ENCODE measurements around the gene IL6ST. TPM values are rescaled to one million over a fixed set of nuclear protein-coding genes. Genes with fewer than 3 reads are reported as not detected.

IL6ST gene
- polyA plus RNA-seq, 1 donor (not counting 4 experiments of a cell fraction or from before 2014, with no cell fraction given): 41.3 TPM

DNA sequence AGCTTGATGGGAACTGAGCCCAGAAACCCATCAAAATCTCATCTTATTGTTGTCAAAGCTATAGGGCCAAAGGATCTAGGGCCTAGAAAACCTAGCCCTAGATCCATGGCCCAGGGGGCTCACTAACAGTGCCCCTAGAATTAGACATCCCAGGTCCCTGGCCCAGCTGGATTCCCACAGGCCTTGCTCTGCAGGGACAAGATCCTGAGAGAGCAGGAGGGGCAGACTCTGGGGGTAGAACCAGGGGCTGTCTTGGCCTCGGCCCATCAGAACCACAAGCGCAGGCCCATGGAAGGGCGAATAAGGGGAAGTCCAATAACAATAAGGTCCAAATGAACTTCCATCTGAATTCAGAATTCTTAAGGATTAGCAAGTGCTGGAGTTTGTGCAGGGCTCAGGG lies 69.6 kb downstream of the IL6ST start:
- Histone ChIP-seq H3K9me3 (ENCODE audit: control insufficient read depth, low read depth, low read length) (no peaks in the 10 kb centered on the region), H3K9me1 (ENCODE audit: control insufficient read depth, extremely low read depth, insufficient read depth, low read length) (no peaks in the 10 kb centered on the region), H3K4me3 (ENCODE audit: control insufficient read depth in 2 of 3, extremely low read depth in 1 of 3, insufficient read depth in 2 of 3, low read depth in 1 of 3, low read length in 3 of 3) (no peak overlapping the region), H3K36me3 (ENCODE audit: control insufficient read depth in 2 of 2, extremely low read depth in 1 of 2, insufficient read depth in 2 of 2, low read length in 2 of 2) (no peaks in the 10 kb centered on the region), H2AFZ (ENCODE audit: control insufficient read depth, low read length) (no peak overlapping the region), H3K4me2 (ENCODE audit: control insufficient read depth, extremely low read depth, insufficient read depth, low read depth, low read length) (no peak overlapping the region), H3K9ac (ENCODE audit: control insufficient read depth, extremely low read depth, insufficient read depth, low read length) (no peak overlapping the region), H3K4me1 (ENCODE audit: control insufficient read depth, extremely low read depth, insufficient read depth, low read length) (no peaks in the 10 kb centered on the region), H3K27ac (ENCODE audit: control insufficient read depth, insufficient read depth, low read length) (no peak overlapping the region), H3K79me2 (ENCODE audit: control insufficient read depth, insufficient read depth, low read length) (no peaks in the 10 kb centered on the region), H4K20me1 (ENCODE audit: control insufficient read depth, extremely low read depth, insufficient read depth, low read length) (no peaks in the 10 kb centered on the region), H3K27me3 (ENCODE audit: control insufficient read depth, extremely low read depth, insufficient read depth, low read length) (no peaks in the 10 kb centered on the region)
- no peak for DNase-seq (ENCODE audit: low read depth, low spot score)
- FAIRE-seq: no peak
- dilution Hi-C loops (cut with MboI; ENCODE audit: extremely low pct_ligation_motif_present, low sequenced_read_pairs): no loop called here
- TF ChIP-seq, protein P1, sequence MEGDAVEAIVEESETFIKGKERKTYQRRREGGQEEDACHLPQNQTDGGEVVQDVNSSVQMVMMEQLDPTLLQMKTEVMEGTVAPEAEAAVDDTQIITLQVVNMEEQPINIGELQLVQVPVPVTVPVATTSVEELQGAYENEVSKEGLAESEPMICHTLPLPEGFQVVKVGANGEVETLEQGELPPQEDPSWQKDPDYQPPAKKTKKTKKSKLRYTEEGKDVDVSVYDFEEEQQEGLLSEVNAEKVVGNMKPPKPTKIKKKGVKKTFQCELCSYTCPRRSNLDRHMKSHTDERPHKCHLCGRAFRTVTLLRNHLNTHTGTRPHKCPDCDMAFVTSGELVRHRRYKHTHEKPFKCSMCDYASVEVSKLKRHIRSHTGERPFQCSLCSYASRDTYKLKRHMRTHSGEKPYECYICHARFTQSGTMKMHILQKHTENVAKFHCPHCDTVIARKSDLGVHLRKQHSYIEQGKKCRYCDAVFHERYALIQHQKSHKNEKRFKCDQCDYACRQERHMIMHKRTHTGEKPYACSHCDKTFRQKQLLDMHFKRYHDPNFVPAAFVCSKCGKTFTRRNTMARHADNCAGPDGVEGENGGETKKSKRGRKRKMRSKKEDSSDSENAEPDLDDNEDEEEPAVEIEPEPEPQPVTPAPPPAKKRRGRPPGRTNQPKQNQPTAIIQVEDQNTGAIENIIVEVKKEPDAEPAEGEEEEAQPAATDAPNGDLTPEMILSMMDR (optimal IDR thresholded peaks at IDR 0.05 in 1 of 3, IDR thresholded peaks at IDR 0.05 in 1 of 3, conservative IDR thresholded peaks at IDR 0.05 in 1 of 3; ENCODE audit: extremely low read depth in 1 of 3, insufficient read depth in 2 of 3, low read length in 3 of 3): no peak
- TF ChIP-seq EZH2 (IDR thresholded peaks at IDR 0.05; ENCODE audit: low read length): no peak

GRCh38 chr5:55924744-55925143 lies 70.0 kb downstream of the IL6ST start:
- H3K4me3 ChIP-seq (ENCODE audit: control insufficient read depth in 2 of 3, extremely low read depth in 1 of 3, insufficient read depth in 2 of 3, low read depth in 1 of 3, low read length in 3 of 3): no peak overlapping the region
- no peak overlapping the region for H3K27ac ChIP-seq (ENCODE audit: control insufficient read depth, insufficient read depth, low read length)
- DNase-seq (ENCODE audit: low read depth, low spot score) (no peak), FAIRE-seq (no peak)
- dilution Hi-C loops (cut with MboI; ENCODE audit: extremely low pct_ligation_motif_present, low sequenced_read_pairs): no loop called here
- no peaks in the 10 kb centered on the region for H3K9me3 ChIP-seq (ENCODE audit: control insufficient read depth, low read depth, low read length)
- no peaks in the 10 kb centered on the region for H3K27me3 ChIP-seq (ENCODE audit: control insufficient read depth, extremely low read depth, insufficient read depth, low read length)
- H3K9ac ChIP-seq (ENCODE audit: control insufficient read depth, extremely low read depth, insufficient read depth, low read length): no peak overlapping the region
- no peaks in the 10 kb centered on the region for H3K9me1 ChIP-seq (ENCODE audit: control insufficient read depth, extremely low read depth, insufficient read depth, low read length)
- H3K36me3 ChIP-seq (ENCODE audit: control insufficient read depth in 2 of 2, extremely low read depth in 1 of 2, insufficient read depth in 2 of 2, low read length in 2 of 2): no peaks in the 10 kb centered on the region
- no peaks in the 10 kb centered on the region for H3K4me1 ChIP-seq (ENCODE audit: control insufficient read depth, extremely low read depth, insufficient read depth, low read length)
- no peak overlapping the region for H3K4me2 ChIP-seq (ENCODE audit: control insufficient read depth, extremely low read depth, insufficient read depth, low read depth, low read length)
- TF ChIP-seq EZH2 (IDR thresholded peaks at IDR 0.05; ENCODE audit: low read length): no peak
- TF ChIP-seq, protein P1 (optimal IDR thresholded peaks at IDR 0.05 in 1 of 3, IDR thresholded peaks at IDR 0.05 in 1 of 3, conservative IDR thresholded peaks at IDR 0.05 in 1 of 3; ENCODE audit: extremely low read depth in 1 of 3, insufficient read depth in 2 of 3, low read length in 3 of 3): no peak
- H2AFZ ChIP-seq (ENCODE audit: control insufficient read depth, low read length): no peak overlapping the region
- H3K79me2 ChIP-seq (ENCODE audit: control insufficient read depth, insufficient read depth, low read length): no peaks in the 10 kb centered on the region
- H4K20me1 ChIP-seq (ENCODE audit: control insufficient read depth, extremely low read depth, insufficient read depth, low read length): no peaks in the 10 kb centered on the region

All from keratinocyte (primary cell).